ENCODE results near the gene CCDC92B.

GRCh38 chr17:2691069-2691871 is 58.2 kb downstream of the CCDC92B start:
- TF ChIP-seq ATF3 (CRISPR knock-in tag; conservative IDR thresholded peaks at IDR 0.05): no peak
- TF ChIP-seq CTCF (IDR thresholded peaks at IDR 0.05): no peak
- no peak for TF ChIP-seq FOXP1 (CRISPR knock-in tag; IDR thresholded peaks at IDR 0.05; ENCODE audit: borderline replicate concordance)
- TF ChIP-seq NR2C2 (CRISPR knock-in tag; IDR thresholded peaks at IDR 0.05): no peak
- TF ChIP-seq PRRX2 (CRISPR knock-in tag; IDR thresholded peaks at IDR 0.05): no peak
- no peak for TF ChIP-seq IRF2 (CRISPR knock-in tag; IDR thresholded peaks at IDR 0.05; ENCODE audit: borderline replicate concordance, low read depth)
- no peak for TF ChIP-seq ZNF512 (CRISPR knock-in tag; IDR thresholded peaks at IDR 0.05; ENCODE audit: borderline replicate concordance)

All from WTC11 (cell line).